HG03025 (cell line): ENCODE data around the gene COMMD1.
"Not testable (repeated sequence)": the region's sequence is repeated elsewhere in the genome, so short reads cannot be mapped to it uniquely, and the experiment has no call there.

Source experiments
- ATAC-seq: cut with Tn5 transposase; IDR thresholded peaks from one replicate; pipeline ENCODE4 v1.9.1; 2021; ENCODE audit warnings: mild to moderate bottlenecking, moderate library complexity; ENCODE audit not compliant: unreplicated experiment, low FRiP score

Gene COMMD1

GRCh38 chr2:61905372-61906185, at the start of gene COMMD1:
Gene COMMD1 (plus strand): TSS chr2:61905674. CDS start chr2:61905679, 5 bp downstream.
- peak; percentile 94 for ATAC-seq

GRCh38 chr2:61857224-61857623, 48.2 kb upstream of the COMMD1 start:
- ATAC-seq, result no peak

GRCh38 chr2:61862085-61862484, 43.4 kb upstream of the COMMD1 start:
- no peak for ATAC-seq

GRCh38 chr2:61866482-61867089, 38.9 kb upstream of the COMMD1 start:
- ATAC-seq, result not testable (repeated sequence)

- ATAC-seq, result no peak
Observed at GRCh38 chr2:61876400-61876799, 29.1 kb upstream of the COMMD1 start.

- ATAC-seq, result no peak
Observed at GRCh38 chr2:61877571-61878245, 27.8 kb upstream of the COMMD1 start.

GRCh38 chr2:61878761-61879160, 26.7 kb upstream of the COMMD1 start:
- no peak for ATAC-seq

GRCh38 chr2:61879351-61879750, 26.1 kb upstream of the COMMD1 start:
- not testable (repeated sequence) for ATAC-seq

GRCh38 chr2:61882850-61883249, 22.6 kb upstream of the COMMD1 start:
- no peak for ATAC-seq

- ATAC-seq, result no peak
Observed at GRCh38 chr2:61885896-61886603, 19.4 kb upstream of the COMMD1 start.

- ATAC-seq, result no peak
Observed at GRCh38 chr2:61887717-61888266, 17.7 kb upstream of the COMMD1 start.

GRCh38 chr2:61888267-61889055, 17.0 kb upstream of the COMMD1 start, which contains the start of gene CCT4:
Gene CCT4 (minus strand): TSS chr2:61888656. CDS start chr2:61888507, 149 bp downstream.
- ATAC-seq, result peak; percentile 88

- ATAC-seq, result no peak
Observed at GRCh38 chr2:61898810-61899209, 6.7 kb upstream of the COMMD1 start.

- no peak for ATAC-seq
Observed at GRCh38 chr2:61900281-61900680, 5.2 kb upstream of the COMMD1 start.

GRCh38 chr2:61906186-61906470, 654 bp downstream of the COMMD1 start:
- no peak for ATAC-seq

- ATAC-seq, result no peak
Observed at GRCh38 chr2:61909116-61909515, 3.6 kb downstream of the COMMD1 start.

GRCh38 chr2:61910603-61911002, 5.1 kb downstream of the COMMD1 start:
- ATAC-seq, result no peak

- ATAC-seq, result no peak
Observed at GRCh38 chr2:61911510-61911909, 6.0 kb downstream of the COMMD1 start.

- ATAC-seq, result not testable (repeated sequence)
Observed at GRCh38 chr2:61914794-61915193, 9.3 kb downstream of the COMMD1 start.

GRCh38 chr2:61920548-61920947, 15.1 kb downstream of the COMMD1 start:
- no peak for ATAC-seq
